ENCODE results near the gene GATAD2A.

GATAD2A gene

DNA sequence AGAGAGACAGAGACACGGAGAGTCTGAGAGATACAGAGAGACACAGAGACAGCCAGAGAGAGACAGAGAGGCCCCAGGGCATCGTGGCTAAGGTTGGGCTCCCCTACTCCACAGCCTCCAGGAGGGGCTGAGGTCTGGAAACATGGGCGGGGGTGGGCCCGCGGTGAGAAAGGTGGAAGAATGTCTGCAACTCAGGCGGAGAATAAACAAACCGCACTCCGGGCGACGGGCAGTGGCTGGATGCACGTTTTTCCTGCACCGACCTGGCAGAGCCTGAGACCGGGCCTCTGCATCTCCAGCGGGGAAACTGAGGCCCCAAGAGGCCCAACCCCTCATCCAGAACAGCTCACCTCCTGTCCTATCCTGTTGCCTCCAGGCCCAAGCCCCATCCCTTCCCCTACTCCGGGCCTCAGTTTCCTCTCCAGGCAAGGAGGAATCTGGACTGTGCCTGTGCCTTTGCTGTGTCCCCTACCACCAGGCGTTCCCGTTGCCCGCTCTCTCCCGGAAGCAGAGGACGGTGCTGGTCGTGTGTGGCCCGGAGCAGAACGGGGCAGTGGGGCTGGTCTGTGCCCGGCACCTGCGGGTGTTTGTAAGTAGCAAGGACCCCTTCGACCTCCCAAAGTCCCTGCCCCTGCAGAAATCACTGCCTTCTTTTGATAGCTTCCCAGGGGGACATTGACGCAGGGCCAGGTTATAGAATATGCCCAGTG lies 129.2 kb downstream of the GATAD2A start:
- DNase-seq, result no peak

DNA sequence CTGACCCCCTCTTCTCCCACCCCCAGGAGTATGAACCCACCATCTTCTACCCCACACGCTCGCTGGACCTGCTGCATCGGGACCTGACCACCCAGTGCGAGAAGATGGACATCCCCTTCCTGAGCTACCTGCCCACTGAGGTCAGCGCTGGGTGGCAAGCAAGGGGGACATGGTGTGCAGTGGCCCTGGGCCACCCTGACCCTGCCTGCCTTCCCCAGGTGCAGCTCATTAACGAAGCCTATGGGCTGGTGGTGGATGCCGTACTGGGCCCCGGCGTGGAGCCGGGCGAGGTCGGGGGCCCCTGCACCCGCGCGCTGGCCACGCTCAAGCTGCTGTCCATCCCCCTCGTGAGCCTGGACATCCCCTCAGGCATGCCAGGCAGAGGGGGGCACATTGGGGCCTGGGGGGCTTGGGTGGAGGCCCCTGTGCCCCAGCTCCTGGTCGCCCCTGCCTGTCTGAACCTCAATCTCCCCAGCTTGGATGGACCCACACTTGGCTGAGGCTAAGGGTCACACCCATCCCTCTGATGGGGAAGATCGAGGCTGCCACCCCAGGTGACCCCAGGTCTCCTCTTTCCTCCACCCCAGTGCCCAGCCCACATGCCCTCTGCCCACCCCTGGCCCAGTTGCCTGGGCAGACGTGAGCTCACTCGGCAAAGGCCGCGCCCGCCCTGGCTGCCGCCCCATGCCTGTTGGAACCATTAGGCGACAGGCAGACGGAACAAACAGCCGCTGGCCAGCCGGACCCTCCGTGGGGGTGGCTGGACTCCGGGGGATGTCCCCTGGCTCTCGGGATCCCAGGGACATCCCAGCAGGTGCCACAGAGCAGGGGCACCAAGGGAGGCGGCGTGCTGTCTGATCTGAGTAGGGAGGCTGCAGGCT lies 130.1 kb downstream of the GATAD2A start:
- DNase-seq, result no peak

DNA sequence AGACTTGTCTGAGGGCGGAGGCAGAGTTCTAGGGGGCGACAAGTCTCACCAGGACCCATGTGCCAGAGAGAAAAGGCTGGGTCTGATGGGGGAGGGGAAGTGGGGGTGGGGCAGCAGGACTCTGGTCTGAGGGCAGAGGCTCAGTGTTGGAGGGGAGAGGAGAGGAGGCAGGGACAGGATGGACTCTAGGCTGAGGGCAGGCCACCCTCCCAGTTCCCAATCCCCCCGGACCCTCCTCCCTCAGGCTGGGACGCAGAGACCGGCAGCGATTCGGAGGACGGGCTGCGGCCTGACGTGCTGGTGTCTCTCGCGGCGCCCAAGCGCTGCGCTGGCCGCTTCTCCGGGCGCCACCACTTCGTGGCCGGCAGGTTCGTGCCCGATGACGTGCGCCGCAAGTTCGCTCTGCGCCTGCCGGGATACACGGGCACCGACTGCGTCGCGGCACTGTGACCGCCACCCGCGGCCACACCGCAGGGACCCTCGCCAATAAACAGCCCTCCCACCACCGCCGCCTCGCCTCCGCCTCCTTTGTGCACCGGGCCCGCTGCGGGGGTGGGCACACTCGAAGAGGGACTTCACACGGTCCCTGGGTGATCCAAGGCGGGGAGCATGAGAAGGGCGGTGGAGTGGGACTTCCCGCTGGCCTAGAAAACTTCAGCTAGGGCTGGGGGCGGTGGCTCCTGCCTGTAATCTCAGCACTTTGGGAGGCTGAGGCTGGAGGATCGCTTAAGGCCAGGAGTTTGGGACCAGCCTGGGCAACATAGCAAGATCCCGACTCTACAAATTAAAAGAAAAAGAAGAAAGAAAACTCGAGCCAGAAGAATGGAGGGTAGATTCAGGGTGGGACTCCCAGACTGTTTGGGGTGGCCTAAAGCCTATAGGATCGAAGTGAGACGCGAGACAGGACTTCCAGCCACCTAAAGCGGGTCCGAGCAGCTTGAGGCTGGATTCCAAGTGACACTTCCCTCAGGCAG lies 131.9 kb downstream of the GATAD2A start:
- no peak for DNase-seq

DNA sequence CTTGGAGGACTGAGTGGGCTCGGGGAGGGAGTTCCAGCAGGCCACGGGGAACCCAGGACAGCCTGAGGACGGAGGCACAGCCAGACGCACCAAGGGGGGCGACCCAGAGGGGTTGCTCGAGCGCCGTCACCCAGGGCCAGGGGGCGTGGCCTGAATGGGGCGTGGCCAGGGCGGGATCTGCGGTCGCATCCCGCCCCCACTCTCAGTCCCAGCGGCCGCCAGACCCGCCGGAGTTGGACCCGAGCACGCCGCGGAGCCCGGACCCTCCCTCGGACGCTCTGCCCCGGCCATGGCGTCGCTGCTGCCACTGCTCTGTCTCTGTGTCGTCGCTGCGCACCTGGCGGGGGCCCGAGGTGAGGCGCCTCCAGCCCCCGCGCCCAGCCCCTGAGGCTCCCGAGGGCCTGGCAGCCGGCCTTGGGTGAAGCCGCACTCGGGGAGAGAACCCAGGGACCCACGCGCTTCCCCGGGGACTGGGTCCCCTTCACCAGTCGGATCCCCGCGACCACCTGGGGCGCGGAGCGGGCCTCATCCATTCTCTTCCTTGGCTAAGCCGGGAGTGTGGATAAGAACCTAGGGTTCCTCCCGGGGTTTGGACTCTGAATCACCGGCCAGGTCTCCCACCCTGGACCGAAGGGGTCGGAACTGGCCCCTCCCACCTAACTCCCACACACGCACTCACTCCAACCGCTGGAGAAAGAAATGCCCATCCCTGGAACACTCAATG lies 132.7 kb downstream of the GATAD2A start, which contains the start of gene CILP2:
TSS of gene CILP2 (plus strand) at position 205 of the 724 bp plus-strand sequence. CDS start at position 290, 85 bp downstream.
- peak; percentile 48 for DNase-seq

DNA sequence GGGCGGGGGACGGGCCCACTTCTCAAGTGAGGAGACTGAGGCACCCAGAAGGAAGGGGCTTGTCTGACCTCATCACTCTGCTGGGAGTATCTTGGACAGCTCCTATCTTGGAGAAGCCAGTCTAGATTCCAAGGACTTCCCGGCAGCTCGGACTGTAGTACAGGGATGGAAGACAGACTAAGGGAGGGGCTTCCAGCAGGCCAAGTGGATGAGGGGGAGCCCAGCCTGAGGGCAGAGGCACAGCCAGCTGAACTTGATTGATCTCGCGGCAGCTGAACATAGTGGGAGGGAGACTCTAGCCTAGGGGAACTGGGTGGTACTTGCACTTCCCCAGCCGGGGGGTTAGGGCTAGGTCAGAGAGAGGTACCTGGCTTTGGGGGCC lies 133.3 kb downstream of the GATAD2A start:
- no peak for DNase-seq

DNA sequence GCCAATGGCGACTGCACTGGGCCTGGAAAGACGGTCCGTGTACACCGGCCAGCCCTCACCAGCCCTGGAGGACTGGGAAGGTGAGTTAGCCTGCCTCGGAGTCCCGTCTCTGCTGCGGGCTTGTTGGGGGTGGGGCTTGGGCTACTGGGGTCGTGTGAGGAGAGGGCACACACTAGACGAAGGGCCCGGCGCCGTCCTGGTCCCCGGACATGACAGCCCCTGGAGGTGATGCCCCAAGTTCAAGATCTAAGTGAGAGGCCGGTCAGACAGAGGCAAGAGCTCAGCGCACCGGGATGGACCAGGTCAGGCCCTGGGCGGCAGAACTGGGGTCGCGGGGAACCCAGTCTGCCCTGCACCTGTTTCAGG lies 134.2 kb downstream of the GATAD2A start:
- no peak for DNase-seq

DNA sequence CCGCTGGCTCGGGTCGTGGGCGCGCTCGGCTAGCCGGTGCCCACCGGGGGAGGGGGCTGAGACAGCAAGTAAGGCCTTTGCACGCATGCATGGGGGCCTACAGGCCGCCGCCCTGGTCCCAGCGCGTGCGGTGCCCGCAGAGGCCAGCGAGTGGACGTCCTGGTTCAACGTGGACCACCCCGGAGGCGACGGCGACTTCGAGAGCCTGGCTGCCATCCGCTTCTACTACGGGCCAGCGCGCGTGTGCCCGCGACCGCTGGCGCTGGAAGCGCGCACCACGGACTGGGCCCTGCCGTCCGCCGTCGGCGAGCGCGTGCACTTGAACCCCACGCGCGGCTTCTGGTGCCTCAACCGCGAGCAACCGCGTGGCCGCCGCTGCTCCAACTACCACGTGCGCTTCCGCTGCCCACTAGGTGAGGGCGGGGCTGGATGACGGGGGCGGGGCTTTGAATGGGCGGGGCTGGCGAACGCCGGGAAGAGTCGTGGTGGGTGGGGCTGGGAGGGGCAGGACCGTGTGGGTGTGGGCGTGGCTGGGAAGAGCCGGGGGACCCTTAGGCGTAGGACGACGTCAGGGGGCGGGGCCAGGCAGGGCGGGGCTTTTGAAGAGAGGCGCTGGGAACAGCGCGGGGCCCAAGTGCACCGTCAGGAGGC lies 134.7 kb downstream of the GATAD2A start:
- peak; percentile 93 for DNase-seq

DNA sequence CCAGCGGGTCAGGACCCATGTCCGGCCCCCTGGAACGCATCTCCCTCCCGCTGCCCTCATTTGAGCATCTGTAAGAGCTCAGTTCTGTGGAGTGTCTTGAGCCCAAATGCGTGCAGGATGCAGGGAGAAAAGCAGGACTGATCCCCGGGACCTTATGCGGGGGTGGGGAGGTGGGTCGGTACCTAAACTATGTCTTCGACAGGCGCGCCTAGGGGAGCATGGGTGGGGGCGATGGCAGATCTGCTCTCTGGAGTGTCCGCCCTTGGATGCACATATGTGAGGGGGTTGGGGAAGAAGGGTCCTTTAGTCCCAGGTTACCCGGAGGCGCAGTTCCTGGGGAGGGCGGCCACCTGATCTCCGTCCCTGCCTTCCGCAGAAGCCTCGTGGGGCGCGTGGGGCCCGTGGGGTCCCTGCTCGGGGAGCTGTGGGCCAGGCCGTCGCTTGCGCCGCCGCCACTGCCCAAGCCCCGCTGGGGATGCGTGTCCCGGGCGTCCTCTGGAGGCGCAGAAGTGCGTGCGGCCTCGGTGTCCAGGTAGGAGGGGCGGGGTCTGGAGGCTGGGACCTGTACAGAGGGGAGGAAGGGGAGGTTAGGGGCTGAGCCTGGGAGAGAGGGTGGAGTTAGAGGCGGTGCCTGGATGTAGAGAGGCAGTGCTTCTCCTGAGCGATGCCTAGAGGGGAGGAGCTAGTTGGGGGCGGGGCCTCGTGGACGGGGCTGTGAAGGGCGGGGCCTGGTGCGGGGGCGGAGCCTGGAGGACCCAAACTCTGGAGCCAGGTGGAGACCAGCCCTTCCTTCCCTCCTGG lies 135.4 kb downstream of the GATAD2A start:
- DNase-seq, result peak; percentile 78

DNA sequence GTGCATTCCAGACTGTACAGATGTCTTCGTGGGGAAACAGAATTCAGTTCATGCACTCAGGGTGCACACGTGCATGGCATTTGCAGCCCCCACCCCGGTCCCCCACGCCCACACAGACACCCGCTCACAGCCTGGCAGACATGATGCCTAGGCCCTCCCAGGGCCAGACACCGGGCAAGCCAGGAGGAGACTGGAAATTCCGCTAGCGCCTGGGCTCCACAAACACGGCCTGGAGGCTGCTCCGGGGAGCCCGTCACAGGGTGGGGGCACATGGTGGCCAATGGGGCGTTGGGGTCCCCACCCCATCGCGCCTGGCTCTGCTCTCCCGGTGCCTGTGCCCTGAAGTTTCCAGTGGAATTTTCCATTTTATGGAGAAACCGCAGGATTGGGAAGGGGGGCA lies 136.1 kb downstream of the GATAD2A start:
- DNase-seq, result no peak

DNA sequence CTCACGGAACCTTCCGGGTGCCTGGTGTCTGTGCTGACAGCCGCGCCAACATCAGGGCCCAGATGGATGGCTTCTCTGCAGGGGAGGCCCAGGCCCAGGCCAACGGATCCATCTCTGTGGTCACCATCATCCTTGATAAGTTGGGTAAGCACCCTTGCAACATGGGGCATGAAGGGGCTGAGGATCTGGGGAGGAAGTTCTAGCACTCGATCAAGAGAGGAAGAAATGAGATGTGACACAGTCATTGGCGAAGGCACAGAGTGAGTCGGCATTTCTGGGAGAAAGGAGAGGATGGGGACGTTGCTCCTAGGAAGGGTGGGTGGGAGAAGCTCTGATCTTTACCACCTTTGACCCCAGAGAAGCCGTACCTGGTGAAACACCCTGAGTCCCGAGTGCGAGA lies 137.0 kb downstream of the GATAD2A start:
- peak; percentile 54 for DNase-seq

DNA sequence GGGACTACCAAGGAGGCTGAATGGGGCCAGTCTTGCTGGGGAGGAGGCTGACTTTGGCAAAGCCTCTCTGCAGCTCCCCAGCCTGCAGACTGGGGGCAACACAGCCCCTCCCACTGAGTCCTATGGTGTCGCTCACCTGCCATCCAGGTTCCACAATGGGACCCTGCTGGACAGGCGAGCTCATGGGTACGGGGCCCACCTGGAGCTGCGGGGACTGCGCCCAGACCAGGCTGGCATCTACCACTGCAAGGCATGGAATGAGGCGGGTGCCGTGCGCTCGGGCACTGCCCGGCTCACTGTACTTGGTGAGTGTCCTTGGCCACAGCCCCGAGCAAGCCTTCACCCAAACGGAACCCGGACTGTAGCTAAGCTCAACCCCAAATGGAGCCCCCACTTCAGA lies 137.6 kb downstream of the GATAD2A start:
- no peak for DNase-seq

DNA sequence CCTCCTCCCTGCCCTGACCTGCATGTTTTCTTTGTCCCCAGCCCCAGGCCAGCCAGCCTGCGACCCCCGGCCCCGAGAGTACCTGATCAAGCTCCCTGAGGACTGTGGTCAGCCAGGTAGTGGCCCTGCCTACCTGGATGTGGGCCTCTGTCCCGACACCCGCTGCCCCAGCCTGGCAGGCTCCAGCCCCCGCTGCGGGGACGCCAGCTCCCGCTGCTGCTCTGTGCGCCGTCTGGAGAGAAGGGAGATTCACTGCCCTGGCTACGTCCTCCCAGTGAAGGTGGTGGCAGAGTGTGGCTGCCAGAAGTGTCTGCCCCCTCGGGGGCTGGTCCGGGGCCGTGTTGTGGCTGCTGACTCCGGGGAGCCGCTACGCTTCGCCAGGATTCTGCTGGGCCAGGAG lies 138.2 kb downstream of the GATAD2A start:
- DNase-seq, result no peak

DNA sequence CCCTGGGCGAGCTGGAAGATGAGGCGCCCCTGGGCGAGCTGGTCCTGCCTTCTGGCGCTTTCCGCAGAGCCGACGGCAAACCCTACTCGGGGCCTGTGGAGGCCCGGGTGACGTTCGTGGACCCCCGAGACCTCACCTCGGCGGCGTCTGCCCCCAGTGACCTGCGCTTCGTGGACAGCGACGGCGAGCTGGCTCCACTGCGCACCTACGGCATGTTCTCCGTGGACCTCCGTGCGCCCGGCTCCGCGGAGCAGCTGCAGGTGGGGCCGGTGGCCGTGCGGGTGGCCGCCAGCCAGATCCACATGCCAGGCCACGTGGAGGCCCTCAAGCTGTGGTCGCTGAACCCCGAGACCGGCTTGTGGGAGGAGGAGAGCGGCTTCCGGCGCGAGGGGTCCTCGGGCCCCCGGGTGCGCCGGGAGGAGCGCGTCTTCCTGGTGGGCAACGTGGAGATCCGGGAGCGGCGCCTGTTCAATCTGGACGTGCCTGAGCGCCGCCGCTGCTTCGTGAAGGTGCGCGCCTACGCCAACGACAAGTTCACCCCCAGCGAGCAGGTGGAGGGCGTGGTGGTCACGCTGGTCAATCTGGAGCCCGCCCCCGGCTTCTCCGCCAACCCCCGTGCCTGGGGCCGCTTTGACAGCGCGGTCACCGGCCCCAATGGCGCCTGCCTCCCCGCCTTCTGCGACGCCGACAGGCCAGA lies 138.9 kb downstream of the GATAD2A start:
- DNase-seq, result no peak

DNA sequence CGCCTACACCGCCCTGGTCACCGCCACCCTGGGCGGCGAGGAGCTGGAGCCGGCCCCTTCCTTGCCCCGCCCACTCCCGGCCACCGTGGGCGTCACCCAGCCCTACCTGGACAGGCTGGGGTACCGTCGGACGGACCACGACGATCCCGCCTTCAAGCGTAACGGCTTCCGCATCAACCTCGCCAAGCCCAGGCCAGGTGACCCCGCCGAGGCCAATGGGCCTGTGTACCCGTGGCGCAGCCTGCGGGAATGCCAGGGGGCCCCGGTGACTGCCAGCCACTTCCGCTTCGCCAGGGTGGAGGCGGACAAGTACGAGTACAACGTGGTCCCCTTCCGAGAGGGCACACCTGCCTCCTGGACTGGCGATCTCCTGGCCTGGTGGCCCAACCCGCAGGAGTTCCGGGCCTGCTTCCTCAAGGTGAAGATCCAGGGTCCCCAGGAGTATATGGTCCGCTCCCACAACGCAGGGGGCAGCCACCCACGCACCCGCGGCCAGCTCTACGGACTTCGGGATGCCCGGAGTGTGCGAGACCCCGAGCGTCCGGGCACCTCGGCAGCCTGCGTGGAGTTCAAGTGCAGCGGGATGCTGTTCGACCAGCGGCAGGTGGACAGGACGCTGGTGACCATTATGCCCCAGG lies 139.6 kb downstream of the GATAD2A start:
- no peak for DNase-seq

DNA sequence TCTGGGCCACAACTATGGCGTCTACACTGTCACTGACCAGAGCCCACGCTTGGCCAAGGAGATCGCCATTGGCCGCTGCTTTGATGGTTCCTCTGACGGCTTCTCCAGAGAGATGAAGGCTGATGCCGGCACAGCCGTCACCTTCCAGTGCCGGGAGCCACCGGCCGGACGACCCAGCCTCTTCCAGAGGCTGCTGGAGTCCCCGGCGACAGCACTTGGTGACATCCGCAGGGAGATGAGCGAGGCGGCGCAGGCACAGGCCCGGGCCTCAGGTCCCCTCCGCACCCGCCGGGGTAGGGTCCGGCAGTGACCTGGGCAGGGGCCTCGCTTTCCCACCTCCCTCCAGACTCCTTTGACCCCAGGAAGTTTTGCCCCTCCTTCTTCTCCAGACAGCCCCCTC lies 140.2 kb downstream of the GATAD2A start:
- no peak for DNase-seq

DNA sequence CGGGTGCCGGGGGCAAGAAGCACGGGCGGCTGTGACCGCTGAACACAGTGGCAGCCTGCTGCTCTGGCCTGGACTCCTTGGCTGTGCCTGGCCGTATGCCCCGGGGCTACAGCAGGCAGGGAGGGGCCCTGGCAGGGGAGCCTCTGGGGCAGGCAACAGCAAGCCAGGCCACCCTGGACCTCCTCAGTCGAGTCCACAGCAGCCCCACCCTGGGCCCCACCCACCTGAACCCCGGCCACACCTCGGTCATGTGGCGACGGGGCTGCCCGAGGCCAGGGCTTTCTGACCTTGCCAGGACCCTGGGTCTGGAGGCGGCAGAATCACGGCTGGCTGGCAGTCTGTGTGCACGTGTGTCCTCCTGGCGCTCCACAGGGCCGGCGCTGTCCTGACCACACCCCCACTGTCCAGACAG lies 141.3 kb downstream of the GATAD2A start:
- no peak for DNase-seq

DNA sequence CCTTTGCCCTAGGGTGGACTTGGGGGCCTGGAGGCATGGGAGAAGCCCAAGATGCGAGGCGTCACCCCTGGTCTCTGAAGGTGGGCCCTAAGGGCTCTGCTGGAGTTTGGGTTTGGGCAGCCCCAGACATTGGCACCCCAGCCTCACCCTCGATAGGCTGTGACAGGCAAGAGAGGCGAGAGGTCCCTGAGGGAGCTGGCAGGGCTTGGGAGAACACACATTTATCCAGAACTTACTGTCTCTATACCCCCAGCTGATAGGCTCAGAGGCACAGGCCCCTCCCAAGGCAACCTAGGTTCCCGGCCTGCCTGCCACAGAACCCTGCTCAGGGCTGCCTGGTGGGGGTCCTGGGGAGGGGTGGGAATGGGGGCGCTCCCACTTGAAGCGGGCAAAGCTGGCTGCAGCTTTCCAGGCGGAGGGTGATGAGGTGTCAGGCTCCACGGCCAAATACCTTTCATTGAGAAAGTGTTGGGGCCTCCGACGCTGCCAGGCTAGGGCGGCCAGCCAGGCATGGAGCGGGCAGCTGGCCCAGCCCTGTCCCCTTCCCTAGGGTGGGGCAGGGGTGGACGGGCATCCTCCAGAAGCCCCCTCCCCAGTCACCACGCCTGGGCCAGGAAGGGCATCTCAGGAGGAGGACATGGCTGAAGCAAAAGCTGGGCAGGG lies 142.3 kb downstream of the GATAD2A start:
- no peak for DNase-seq

DNA sequence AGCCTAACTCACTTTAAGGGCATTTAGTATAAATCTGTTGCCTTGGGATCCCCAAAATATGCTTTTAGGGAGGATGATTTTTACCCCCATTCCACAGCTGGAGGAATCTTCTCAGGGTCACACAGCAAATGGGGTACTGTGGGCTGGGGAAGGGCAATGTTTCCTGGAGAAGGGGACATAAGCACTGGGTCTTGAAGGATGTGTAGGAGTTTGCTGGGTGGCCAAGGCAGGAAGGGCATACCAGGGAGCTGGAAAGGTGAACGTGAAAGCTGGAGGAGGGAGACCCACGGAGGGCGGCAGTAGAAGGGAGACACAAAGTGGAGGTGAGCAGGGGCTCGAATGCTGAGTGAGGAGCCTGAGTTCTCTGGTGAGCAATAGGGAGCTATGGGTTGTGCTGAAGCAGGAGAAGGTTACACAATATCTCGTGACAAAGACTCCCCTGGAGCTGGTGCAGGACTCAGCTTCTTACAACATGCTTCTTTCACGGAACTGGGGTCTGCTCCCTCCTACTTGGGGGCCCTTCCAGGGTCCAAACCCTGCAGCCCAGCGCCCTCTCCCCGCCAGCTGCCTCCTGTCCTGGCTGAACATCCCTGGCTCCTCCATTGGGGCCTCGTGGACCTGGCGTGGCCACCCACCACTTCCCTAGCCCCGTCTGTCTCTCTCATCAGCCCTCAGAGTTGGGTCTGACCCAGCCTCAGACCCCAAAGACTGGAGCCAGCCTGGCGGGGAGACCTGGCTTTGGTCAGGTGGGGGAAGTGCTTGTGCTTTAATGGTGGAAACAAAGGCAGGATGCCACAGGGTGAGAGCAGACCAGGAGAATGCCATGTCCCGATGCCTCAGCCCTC lies 143.7 kb downstream of the GATAD2A start:
- no peak for DNase-seq
